ENCODE data around the gene H2BK1. TPM values are rescaled to one million over a fixed set of nuclear protein-coding genes. Genes with fewer than 3 reads are reported as not detected.

The H2BK1 gene
- total RNA-seq, 2 donors from 2014 or later = not detected

DNA sequence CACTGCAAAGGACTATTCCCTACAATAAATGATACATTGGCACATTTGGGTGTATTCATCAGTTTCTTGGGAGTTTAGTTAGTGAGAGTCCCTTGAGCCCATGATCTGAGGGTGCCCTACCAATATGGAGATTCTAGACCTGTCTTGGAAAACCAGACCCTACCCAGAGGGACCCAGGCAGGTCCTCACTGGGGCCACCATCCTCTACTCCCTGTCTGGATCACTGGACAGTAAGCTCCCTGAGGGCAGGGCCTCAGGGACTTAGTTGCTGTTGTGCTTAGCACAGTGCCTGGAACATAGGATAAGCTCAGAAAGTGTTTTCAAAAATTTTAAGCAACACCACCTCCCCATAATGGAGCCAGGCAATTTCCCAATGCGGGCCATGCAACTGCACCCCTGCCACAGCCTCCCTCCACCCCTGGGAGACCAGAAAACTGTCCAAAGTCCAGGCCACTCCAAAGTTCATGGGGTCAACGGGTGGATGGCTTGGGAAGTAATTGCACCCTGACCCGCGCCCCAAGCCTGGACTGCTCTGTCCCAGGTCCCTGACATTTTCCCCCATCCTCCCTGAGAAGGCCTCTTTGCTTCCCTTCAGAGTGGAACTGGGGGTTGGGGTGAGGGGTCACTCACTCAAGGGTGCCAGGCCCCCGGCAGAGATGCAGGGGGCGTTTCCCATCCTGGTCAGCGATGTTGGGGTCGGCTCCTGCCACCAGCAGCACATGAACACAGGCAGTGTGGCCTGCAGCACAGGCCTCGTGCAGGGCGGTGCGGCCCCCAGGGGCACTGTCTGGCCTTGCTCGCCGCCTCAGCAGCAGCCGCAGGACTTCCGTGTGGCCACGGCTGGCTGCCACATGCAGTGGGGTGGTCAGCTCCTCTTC, 24.3 kb downstream of the H2BK1 start:
- no peak overlapping the region for H3K4me3 ChIP-seq
- intact Hi-C loops (cut with DNase I) = no loop called here
- no peaks in the 10 kb centered on the region for H3K9me3 ChIP-seq
- no peak for DNase-seq
- TF ChIP-seq, protein P1, sequence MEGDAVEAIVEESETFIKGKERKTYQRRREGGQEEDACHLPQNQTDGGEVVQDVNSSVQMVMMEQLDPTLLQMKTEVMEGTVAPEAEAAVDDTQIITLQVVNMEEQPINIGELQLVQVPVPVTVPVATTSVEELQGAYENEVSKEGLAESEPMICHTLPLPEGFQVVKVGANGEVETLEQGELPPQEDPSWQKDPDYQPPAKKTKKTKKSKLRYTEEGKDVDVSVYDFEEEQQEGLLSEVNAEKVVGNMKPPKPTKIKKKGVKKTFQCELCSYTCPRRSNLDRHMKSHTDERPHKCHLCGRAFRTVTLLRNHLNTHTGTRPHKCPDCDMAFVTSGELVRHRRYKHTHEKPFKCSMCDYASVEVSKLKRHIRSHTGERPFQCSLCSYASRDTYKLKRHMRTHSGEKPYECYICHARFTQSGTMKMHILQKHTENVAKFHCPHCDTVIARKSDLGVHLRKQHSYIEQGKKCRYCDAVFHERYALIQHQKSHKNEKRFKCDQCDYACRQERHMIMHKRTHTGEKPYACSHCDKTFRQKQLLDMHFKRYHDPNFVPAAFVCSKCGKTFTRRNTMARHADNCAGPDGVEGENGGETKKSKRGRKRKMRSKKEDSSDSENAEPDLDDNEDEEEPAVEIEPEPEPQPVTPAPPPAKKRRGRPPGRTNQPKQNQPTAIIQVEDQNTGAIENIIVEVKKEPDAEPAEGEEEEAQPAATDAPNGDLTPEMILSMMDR (IDR thresholded peaks at IDR 0.05) = no peak
- no peak overlapping the region for H3K27ac ChIP-seq
- no peaks in the 10 kb centered on the region for H3K27me3 ChIP-seq
- H3K9ac ChIP-seq (ENCODE audit: low read depth in 2 of 2, low read length in 2 of 2) = no peak overlapping the region
- H3K4me1 ChIP-seq = no peaks in the 10 kb centered on the region
- no peaks in the 10 kb centered on the region for H3K36me3 ChIP-seq

DNA sequence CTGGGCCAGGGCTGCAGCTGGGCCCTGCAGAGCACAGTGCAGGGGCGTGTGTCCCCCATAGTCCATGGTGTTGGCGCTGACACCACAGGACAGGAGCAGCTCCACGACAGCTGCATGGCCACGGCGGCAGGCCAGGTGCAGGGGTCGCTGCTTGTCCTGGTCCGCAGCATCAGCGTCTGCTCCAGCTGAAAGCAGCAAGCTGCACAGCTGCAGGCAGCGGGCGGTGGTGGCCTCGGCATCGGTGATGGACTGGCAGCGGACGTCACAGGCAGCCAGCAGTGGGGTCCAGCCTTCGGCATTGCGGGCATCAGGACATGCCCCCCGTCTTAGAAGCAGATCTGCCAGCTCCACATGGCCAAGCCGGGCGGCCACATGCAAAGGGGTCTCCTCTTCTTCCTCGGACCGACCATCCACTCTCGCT, 29.3 kb downstream of the H2BK1 start:
- intact Hi-C loops (cut with DNase I) = no loop called here
- Histone ChIP-seq H3K9me3 (no peaks in the 10 kb centered on the region), H3K27me3 (no peaks in the 10 kb centered on the region)

DNA sequence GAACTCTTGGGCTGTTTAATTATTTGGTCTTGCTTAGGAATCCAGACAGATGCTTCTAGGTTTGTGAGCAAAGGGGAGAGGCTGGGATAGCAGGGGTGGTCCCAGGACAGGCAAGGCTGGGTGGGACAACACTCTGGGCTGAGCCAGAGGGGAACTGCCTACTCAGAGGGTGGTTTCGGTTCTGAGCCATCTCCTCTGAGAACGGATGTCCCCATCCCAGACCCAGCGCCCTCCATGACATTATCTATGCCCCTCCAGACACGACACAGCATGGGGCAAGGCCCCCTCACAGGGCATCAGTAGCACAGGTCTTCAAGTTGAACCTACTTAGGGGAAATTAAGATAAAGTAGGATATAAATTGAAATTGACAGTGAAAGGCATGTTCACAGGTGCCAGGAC, 30.3 kb downstream of the H2BK1 start:
- H3K9me3 ChIP-seq = no peaks in the 10 kb centered on the region
- no peaks in the 10 kb centered on the region for H3K4me1 ChIP-seq
- intact Hi-C loops (cut with DNase I) = no loop called here
- DNase-seq = no peak
- H3K27ac ChIP-seq = no peak overlapping the region
- no peak overlapping the region for H3K4me3 ChIP-seq
- no peak overlapping the region for H3K9ac ChIP-seq (ENCODE audit: low read depth in 2 of 2, low read length in 2 of 2)
- no peaks in the 10 kb centered on the region for H3K36me3 ChIP-seq
- no peaks in the 10 kb centered on the region for H3K27me3 ChIP-seq
- TF ChIP-seq, protein P1 (IDR thresholded peaks at IDR 0.05) = no peak

More for the DNA sequence above, 29.3 kb downstream of the H2BK1 start:
- TF ChIP-seq, protein P1 (IDR thresholded peaks at IDR 0.05) = no peak
- Histone ChIP-seq H3K4me1 (no peaks in the 10 kb centered on the region), H3K36me3 (no peaks in the 10 kb centered on the region), H3K27ac (no peak overlapping the region), H3K4me3 (no peak overlapping the region), H3K9ac (ENCODE audit: low read depth in 2 of 2, low read length in 2 of 2) (no peak overlapping the region)
- DNase-seq = no peak

DNA sequence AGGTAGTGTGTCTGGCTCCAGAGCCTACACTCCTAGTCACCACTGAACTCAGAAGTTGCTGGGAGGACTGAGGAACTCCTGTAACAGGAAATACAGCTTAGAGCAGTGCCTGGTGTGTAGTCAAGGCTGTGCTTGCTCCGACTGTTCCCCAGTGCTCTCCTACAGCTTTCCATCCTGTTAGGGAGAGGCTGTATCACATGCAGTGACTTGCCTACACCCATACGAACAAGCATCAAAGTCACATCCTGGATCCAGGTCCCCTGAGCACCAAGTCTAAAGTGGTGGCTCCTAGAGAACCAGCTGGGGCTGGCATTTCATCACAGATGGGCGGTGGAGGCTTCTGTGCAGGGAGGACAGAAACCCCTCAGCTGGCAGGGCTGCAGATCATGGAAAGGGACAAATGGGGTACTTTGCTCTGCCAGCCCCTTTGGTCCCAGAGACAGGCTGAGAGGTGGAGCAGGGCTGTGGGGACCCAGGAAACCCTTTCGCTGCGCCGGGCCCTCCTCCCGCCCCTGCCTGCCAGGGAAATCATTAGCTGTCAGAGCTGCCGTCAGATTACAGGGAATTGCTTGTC, 30.9 kb downstream of the H2BK1 start:
- no peaks in the 10 kb centered on the region for H3K9me3 ChIP-seq
- TF ChIP-seq, protein P1 (IDR thresholded peaks at IDR 0.05) = no peak
- intact Hi-C loops (cut with DNase I) = no loop called here
- H3K36me3 ChIP-seq = no peaks in the 10 kb centered on the region
- H3K4me1 ChIP-seq = no peaks in the 10 kb centered on the region
- H3K27ac ChIP-seq = no peak overlapping the region
- H3K4me3 ChIP-seq = no peak overlapping the region
- H3K27me3 ChIP-seq = no peaks in the 10 kb centered on the region
- H3K9ac ChIP-seq (ENCODE audit: low read depth in 2 of 2, low read length in 2 of 2) = no peak overlapping the region
- DNase-seq = no peak

DNA sequence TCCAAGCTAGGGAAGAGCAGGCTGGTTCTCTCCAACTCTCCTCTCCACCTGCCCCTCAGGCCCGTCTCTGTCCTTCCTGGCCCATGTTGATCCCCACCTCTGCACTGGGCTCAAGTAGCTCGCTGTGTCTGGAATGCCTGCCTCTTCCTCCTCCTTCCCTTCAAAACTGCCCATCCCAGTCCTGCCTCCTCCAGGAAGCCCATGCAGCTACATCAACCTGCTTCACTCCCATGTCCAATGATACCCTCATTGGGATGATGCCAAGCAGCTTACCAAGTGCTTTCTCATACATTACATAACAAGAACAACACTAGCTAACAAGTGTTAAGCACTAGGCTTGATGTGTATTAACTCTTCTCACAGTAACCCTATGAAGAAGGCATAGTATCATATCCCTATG, 31.5 kb downstream of the H2BK1 start:
- no peaks in the 10 kb centered on the region for H3K9me3 ChIP-seq
- intact Hi-C loops (cut with DNase I) = no loop called here
- H3K4me3 ChIP-seq = no peak overlapping the region
- no peaks in the 10 kb centered on the region for H3K36me3 ChIP-seq
- H3K27ac ChIP-seq = no peak overlapping the region
- DNase-seq = no peak
- no peaks in the 10 kb centered on the region for H3K27me3 ChIP-seq
- TF ChIP-seq, protein P1 (IDR thresholded peaks at IDR 0.05) = no peak
- H3K4me1 ChIP-seq = no peaks in the 10 kb centered on the region
- H3K9ac ChIP-seq (ENCODE audit: low read depth in 2 of 2, low read length in 2 of 2) = no peak overlapping the region

All from colonic mucosa (tissue), 4 donors.